Stomach (tissue), 9 donors: ENCODE results near the gene CEP55. TPM values are rescaled to one million over a fixed set of nuclear protein-coding genes. Genes with fewer than 3 reads are reported as not detected.

ENCODE experiments used
- DNase-seq, 2 donors: peaks; one replicate each; pipeline versions ENCODE4 v3.0.0 to v3.0.0-alpha.2; 2013 to 2019
- H3K27ac ChIP-seq, 5 donors: fragments of 200-600 bp in 4 of 5; sonication (generic) in 4 of 5; one replicate each; pipeline ENCODE4 v1.5.1; 2013 to 2019; ENCODE audit warnings: mild to moderate bottlenecking in 1 of 5, moderate library complexity in 1 of 5
- H3K27me3 ChIP-seq, 3 donors: fragments of 200-600 bp; sonication (generic); one replicate each; pipeline ENCODE4 v1.5.1; 2017 to 2019; ENCODE audit warnings: mixed run types in 1 of 3
- H3K36me3 ChIP-seq, 4 donors: fragments of 200-600 bp; sonication (generic); 1 replicate in 3 of 4; 2 replicates in 1 of 4; pipeline ENCODE4 v1.5.1; 2016 to 2019
- H3K4me1 ChIP-seq, 4 donors: fragments of 200-600 bp; sonication (generic); one replicate each; pipeline ENCODE4 v1.5.1; 2016 to 2019
- H3K4me3 ChIP-seq, 4 donors: fragments of 200-600 bp; sonication (generic) in 3 of 4; one replicate each; pipeline ENCODE4 v1.5.1; 2016 to 2019; ENCODE audit warnings: mild to moderate bottlenecking in 1 of 4
- H3K9me3 ChIP-seq, 4 donors: fragments of 200-600 bp; sonication (generic); one replicate each; pipeline ENCODE4 v1.5.1; 2016 to 2019
- EP300 ChIP-seq: sonication (generic); formaldehyde crosslinking; IDR thresholded peaks from one replicate; pipeline ENCODE4 v1.6.1; 2017; ENCODE audit warnings: antibody characterized with exemption
- POLR2A ChIP-seq, 4 donors: fragments of 450-650 bp; IDR thresholded peaks; one replicate each; pipeline ENCODE4 v1.6.1; 2016; ENCODE audit warnings: antibody characterized with exemption in 4 of 4, control low read depth in 2 of 4, mild to moderate bottlenecking in 1 of 4, moderate library complexity in 1 of 4
- POLR2AphosphoS5 ChIP-seq, 3 donors: sonication (generic); formaldehyde crosslinking; IDR thresholded peaks; one replicate each; pipeline ENCODE4 v1.6.1; 2016; ENCODE audit warnings: antibody characterized with exemption in 3 of 3
- WGBS, 5 donors: extraction: QIAGEN DNeasy Blood & Tissue Kit in 3 of 5; methylation state at CpG; one replicate each; pipeline versions ENCODE4 v1.1.5 to v1.1.7; 2013 to 2018; 5-methylcytosine and 5-hydroxymethylcytosine counted together
- intact Hi-C: fragments of 100-400 bp; cut with DNase I; formaldehyde crosslinking; loops from one replicate; pipeline ENCODE4 v1.15.1; 2023; ENCODE audit warnings: low total_unique reads
- polyA plus RNA-seq, 3 donors: library from polyadenylated mRNA; stranded (reverse); fragments of 200-250 nt; gene quantifications; one replicate each; pipeline ENCODE4 v1.2.3, GENCODE V29; 2013
- total RNA-seq, 5 donors: library from RNA; depleted of rRNA; stranded (reverse); fragments of >200 nt; gene quantifications; one replicate each; pipeline versions ENCODE4 v1.1.0 to v1.2.3, GENCODE V29; 2014 to 2016
- TF ChIP-seq, protein P1 (sequence below), 7 experiments: fragments of 450-650 bp in 4 of 7; fragments of 200-600 bp in 3 of 7; sonication (generic) in 3 of 7; IDR thresholded peaks; one replicate each; pipeline ENCODE4 v1.5.1; 2016 to 2019; ENCODE audit warnings: antibody characterized with exemption in 7 of 7, control low read depth in 2 of 7, mild to moderate bottlenecking in 1 of 7
- donor health status: healthy with polysubstance abuse.
- donor health status: Bipolar disorder and iron deficiency.
- donor health status: healthy.

Gene CEP55
- total and polyA plus RNA-seq, 8 donors, result 0.58 to 7.2 (median 3.1) TPM; not detected in 1

DNA sequence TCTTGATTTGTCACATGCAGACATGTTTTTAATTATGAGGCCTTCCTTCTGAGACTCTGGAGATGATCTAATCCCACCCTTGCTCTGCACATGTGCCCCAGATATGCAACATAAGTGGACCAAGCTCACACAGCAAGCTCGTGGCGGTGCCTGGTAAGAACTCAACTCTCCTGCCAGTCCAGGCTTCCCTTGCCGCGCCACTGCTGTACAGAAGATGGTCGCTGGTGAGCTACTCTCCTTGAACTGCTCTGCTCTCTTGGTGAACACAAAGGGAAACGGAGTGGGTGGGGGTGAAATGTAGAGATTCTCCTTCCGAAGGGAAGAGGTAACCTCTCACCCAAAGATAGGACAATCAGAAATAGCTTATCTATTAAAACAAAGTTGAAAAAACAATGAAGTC lies 39.9 kb upstream of the CEP55 start:
- H3K27ac ChIP-seq, result peak overlapping the region in 1 of 5 donors; percentile 94
- H3K4me3 ChIP-seq, result no peak overlapping the region
- 84 to 95% (median 91%) methylated on average over 7 of the region's 7 CpGs for WGBS, 5 donors
- H3K4me1 ChIP-seq, result peaks cover 29 to 50% (median 43%) of the 10 kb centered on the region in 4 donors
- intact Hi-C loops, result no loop called here
- no peaks in the 10 kb centered on the region for H3K9me3 ChIP-seq
- peaks cover 0 to 31% (median 9%) of the 10 kb centered on the region in 4 donors for H3K36me3 ChIP-seq
- DNase-seq, result no peak
- no peaks in the 10 kb centered on the region for H3K27me3 ChIP-seq
- TF ChIP-seq, protein P1, sequence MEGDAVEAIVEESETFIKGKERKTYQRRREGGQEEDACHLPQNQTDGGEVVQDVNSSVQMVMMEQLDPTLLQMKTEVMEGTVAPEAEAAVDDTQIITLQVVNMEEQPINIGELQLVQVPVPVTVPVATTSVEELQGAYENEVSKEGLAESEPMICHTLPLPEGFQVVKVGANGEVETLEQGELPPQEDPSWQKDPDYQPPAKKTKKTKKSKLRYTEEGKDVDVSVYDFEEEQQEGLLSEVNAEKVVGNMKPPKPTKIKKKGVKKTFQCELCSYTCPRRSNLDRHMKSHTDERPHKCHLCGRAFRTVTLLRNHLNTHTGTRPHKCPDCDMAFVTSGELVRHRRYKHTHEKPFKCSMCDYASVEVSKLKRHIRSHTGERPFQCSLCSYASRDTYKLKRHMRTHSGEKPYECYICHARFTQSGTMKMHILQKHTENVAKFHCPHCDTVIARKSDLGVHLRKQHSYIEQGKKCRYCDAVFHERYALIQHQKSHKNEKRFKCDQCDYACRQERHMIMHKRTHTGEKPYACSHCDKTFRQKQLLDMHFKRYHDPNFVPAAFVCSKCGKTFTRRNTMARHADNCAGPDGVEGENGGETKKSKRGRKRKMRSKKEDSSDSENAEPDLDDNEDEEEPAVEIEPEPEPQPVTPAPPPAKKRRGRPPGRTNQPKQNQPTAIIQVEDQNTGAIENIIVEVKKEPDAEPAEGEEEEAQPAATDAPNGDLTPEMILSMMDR (IDR thresholded peaks at IDR 0.05), result no peak
- TF ChIP-seq EP300, result no peak
- TF ChIP-seq POLR2AphosphoS5 (IDR thresholded peaks at IDR 0.05), result no peak
- no peak for TF ChIP-seq POLR2A (IDR thresholded peaks at IDR 0.05)

GRCh38 chr10:93457511-93457910 lies 38.9 kb upstream of the CEP55 start:
- H3K4me3 ChIP-seq, result no peak overlapping the region
- TF ChIP-seq, protein P1 (IDR thresholded peaks at IDR 0.05), result no peak
- no peak for TF ChIP-seq EP300
- no peak for TF ChIP-seq POLR2AphosphoS5 (IDR thresholded peaks at IDR 0.05)
- no peak for TF ChIP-seq POLR2A (IDR thresholded peaks at IDR 0.05)

DNA sequence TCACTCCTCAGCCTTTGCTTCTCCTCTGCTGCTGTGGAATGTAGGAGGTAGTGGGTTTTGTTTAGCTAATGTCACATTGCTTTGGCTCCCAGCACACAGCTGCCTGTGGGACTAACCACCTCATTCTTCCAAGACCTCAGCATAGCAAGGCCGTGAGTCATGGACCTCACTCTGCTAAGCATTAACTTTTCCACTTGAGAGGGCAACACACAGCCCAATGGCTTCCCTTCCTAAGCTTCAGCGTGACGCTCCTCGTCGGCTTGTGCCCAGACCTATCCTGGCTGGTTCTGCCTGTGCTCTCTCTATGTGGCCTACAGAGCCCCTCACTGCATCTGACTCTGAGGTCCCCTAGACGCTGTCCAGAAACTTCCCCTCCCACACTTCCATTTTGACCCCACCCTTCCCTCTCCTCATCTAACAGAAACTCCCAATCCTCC lies 37.6 kb upstream of the CEP55 start:
- Histone ChIP-seq H3K4me3 (no peak overlapping the region), H3K36me3 (peaks cover 0 to 16% (median 3%) of the 10 kb centered on the region in 4 donors), H3K9me3 (no peaks in the 10 kb centered on the region), H3K27me3 (no peaks in the 10 kb centered on the region), H3K4me1 (peaks cover 47 to 63% (median 55%) of the 10 kb centered on the region in 4 donors), H3K27ac (peak overlapping the region; percentile 79 to 94 (median 94))
- DNase-seq, result peak; percentile 75 to 96
- TF ChIP-seq POLR2AphosphoS5 (IDR thresholded peaks at IDR 0.05), result peak; percentile 82 to 95 (median 88)
- TF ChIP-seq EP300, result no peak
- TF ChIP-seq POLR2A (IDR thresholded peaks at IDR 0.05), result no peak
- TF ChIP-seq, protein P1 (IDR thresholded peaks at IDR 0.05), result no peak
- 13 to 33% (median 21%) methylated on average over 6 of the region's 6 CpGs for WGBS, 5 donors
- intact Hi-C loops, result no loop called here

More at GRCh38 chr10:93457511-93457910, 38.9 kb upstream of the CEP55 start:
- intact Hi-C loops, result no loop called here
- peaks cover 0 to 24% (median 6%) of the 10 kb centered on the region in 4 donors for H3K36me3 ChIP-seq
- peaks cover 38 to 52% (median 45%) of the 10 kb centered on the region in 4 donors for H3K4me1 ChIP-seq
- DNase-seq, result no peak
- peak overlapping the region in 4 of 5 donors; percentile 90 to 94 (median 94) for H3K27ac ChIP-seq
- 80 to 95% (median 89%) methylated on average over 8 of the region's 8 CpGs for WGBS, 5 donors
- no peaks in the 10 kb centered on the region for H3K9me3 ChIP-seq
- no peaks in the 10 kb centered on the region for H3K27me3 ChIP-seq

- H3K4me3 ChIP-seq, result no peak overlapping the region
- WGBS, 5 donors, result 36 to 56% (median 46%) methylated on average over 3 of the region's 3 CpGs
- peak overlapping the region in 4 of 5 donors; percentile 90 to 94 (median 94) for H3K27ac ChIP-seq
These were observed 36.9 kb upstream of the CEP55 start for GRCh38 chr10:93459466-93459865.

More at GRCh38 chr10:93459466-93459865, 36.9 kb upstream of the CEP55 start:
- peaks cover 0 to 10% (median 2%) of the 10 kb centered on the region in 4 donors for H3K36me3 ChIP-seq
- peaks cover 49 to 70% (median 61%) of the 10 kb centered on the region in 4 donors for H3K4me1 ChIP-seq
- TF ChIP-seq EP300, result no peak
- no peaks in the 10 kb centered on the region for H3K9me3 ChIP-seq
- DNase-seq, result no peak
- intact Hi-C loops, result no loop called here
- no peaks in the 10 kb centered on the region for H3K27me3 ChIP-seq
